ENCODE measurements around the gene CHIA. TPM values are rescaled to one million over a fixed set of nuclear protein-coding genes. Genes with fewer than 3 reads are reported as not detected.

The CHIA gene
- polyA plus RNA-seq, 1 experiment: not detected

- Histone ChIP-seq H3K4me3 (ENCODE audit: low read depth, low read length) (no peak overlapping the region), H3K27ac (ENCODE audit: low read depth, low read length) (no peak overlapping the region), H3K27me3 (ENCODE audit: control insufficient read depth, insufficient read depth, low read length) (peaks cover 17% of the 10 kb centered on the region), H3K9me3 (ENCODE audit: control insufficient read depth, insufficient read depth, low read length) (no peaks in the 10 kb centered on the region)
- TF ChIP-seq, protein P1, sequence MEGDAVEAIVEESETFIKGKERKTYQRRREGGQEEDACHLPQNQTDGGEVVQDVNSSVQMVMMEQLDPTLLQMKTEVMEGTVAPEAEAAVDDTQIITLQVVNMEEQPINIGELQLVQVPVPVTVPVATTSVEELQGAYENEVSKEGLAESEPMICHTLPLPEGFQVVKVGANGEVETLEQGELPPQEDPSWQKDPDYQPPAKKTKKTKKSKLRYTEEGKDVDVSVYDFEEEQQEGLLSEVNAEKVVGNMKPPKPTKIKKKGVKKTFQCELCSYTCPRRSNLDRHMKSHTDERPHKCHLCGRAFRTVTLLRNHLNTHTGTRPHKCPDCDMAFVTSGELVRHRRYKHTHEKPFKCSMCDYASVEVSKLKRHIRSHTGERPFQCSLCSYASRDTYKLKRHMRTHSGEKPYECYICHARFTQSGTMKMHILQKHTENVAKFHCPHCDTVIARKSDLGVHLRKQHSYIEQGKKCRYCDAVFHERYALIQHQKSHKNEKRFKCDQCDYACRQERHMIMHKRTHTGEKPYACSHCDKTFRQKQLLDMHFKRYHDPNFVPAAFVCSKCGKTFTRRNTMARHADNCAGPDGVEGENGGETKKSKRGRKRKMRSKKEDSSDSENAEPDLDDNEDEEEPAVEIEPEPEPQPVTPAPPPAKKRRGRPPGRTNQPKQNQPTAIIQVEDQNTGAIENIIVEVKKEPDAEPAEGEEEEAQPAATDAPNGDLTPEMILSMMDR (IDR thresholded peaks at IDR 0.05; ENCODE audit: low read depth, low read length): no peak
- CTCF ChIA-PET: interaction anchor here (2.1 kb wide), 1 partner anchor 28 kb away, joined by 6 read pairs; no protein-coding TSS in a partner anchor
- DNase-seq (ENCODE audit: low read depth, low spot score): no peak
- POLR2A ChIA-PET: no interaction called here
Measured at GRCh38 chr1:111251570-111251969, 39.1 kb upstream of the CHIA start.

GRCh38 chr1:111252786-111253185 is 37.9 kb upstream of the CHIA start:
- CTCF ChIA-PET: no interaction called here
- TF ChIP-seq, protein P1 (IDR thresholded peaks at IDR 0.05; ENCODE audit: low read depth, low read length): no peak
- Histone ChIP-seq H3K27me3 (ENCODE audit: control insufficient read depth, insufficient read depth, low read length) (peaks cover 12% of the 10 kb centered on the region), H3K4me3 (ENCODE audit: low read depth, low read length) (no peak overlapping the region), H3K27ac (ENCODE audit: low read depth, low read length) (no peak overlapping the region), H3K9me3 (ENCODE audit: control insufficient read depth, insufficient read depth, low read length) (no peaks in the 10 kb centered on the region)
- DNase-seq (ENCODE audit: low read depth, low spot score): no peak
- POLR2A ChIA-PET: no interaction called here

DNA sequence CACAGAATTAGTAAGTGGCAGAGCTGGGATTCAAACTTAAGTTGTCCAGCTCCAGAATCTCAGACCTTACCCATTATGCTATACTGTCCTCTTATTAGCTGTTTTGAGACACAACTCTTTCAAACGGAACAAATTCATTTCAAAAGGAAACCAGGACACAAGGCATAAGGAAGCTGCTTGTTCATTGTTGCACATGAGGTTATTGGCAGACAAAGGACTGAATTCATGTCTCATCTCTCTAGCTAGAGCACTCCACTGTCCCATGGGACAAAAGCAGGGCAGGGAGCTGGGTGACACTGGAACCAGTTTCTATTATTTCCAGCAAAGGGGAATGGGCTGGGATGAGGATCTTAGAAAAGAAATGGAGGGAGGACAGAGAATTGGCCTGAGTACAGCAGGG is 36.8 kb upstream of the CHIA start:
- TF ChIP-seq, protein P1 (IDR thresholded peaks at IDR 0.05; ENCODE audit: low read depth, low read length): no peak
- no peaks in the 10 kb centered on the region for H3K9me3 ChIP-seq (ENCODE audit: control insufficient read depth, insufficient read depth, low read length)
- no peak overlapping the region for H3K27ac ChIP-seq (ENCODE audit: low read depth, low read length)
- ChIA-PET POLR2A (no interaction called here), CTCF (no interaction called here)
- no peak for DNase-seq (ENCODE audit: low read depth, low spot score)
- peaks cover 10% of the 10 kb centered on the region for H3K27me3 ChIP-seq (ENCODE audit: control insufficient read depth, insufficient read depth, low read length)
- H3K4me3 ChIP-seq (ENCODE audit: low read depth, low read length): no peak overlapping the region

- H3K4me3 ChIP-seq (ENCODE audit: low read depth, low read length): no peak overlapping the region
- H3K27ac ChIP-seq (ENCODE audit: low read depth, low read length): no peak overlapping the region
- ChIA-PET CTCF (no interaction called here), POLR2A (no interaction called here)
- peaks cover 6% of the 10 kb centered on the region for H3K27me3 ChIP-seq (ENCODE audit: control insufficient read depth, insufficient read depth, low read length)
- no peak for DNase-seq (ENCODE audit: low read depth, low spot score)
- TF ChIP-seq, protein P1 (IDR thresholded peaks at IDR 0.05; ENCODE audit: low read depth, low read length): no peak
- H3K9me3 ChIP-seq (ENCODE audit: control insufficient read depth, insufficient read depth, low read length): no peaks in the 10 kb centered on the region
Measured at GRCh38 chr1:111256988-111257658, 33.5 kb upstream of the CHIA start.

GRCh38 chr1:111267801-111268508 is 22.7 kb upstream of the CHIA start:
- CTCF ChIA-PET: no interaction called here
- Histone ChIP-seq H3K27me3 (ENCODE audit: control insufficient read depth, insufficient read depth, low read length) (peaks cover 24% of the 10 kb centered on the region), H3K9me3 (ENCODE audit: control insufficient read depth, insufficient read depth, low read length) (peaks cover 5% of the 10 kb centered on the region), H3K27ac (ENCODE audit: low read depth, low read length) (no peak overlapping the region), H3K4me3 (ENCODE audit: low read depth, low read length) (no peak overlapping the region)
- TF ChIP-seq, protein P1 (IDR thresholded peaks at IDR 0.05; ENCODE audit: low read depth, low read length): no peak
- DNase-seq (ENCODE audit: low read depth, low spot score): no peak
- POLR2A ChIA-PET: no interaction called here
